ENCODE data around the gene CENPO.

Gene CENPO

DNA sequence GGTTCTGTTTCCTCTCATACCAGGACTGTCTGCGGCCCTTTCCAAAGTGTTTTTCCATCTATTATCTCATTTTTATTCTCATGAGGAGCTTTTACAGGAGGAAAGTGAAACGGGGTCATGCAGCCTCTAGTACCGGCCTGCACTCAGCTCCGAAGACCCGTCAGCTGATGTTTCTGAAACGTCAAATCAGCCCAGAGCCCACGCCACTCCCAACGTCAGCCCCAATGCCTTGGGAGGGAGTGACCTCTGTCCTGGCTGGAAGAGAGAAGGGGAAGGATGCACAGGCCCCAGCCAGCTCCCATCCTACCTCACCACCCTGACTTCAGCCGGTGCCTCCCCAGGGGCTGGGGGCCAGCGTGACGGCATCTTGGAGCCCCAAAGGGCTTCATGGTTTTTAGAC lies 68.3 kb downstream of the CENPO start:
- no peak for TF ChIP-seq SPI1 (IDR thresholded peaks at IDR 0.05; ENCODE audit: low read depth, low read length)
- TF ChIP-seq PAX5 (IDR thresholded peaks at IDR 0.05; ENCODE audit: insufficient read depth, low read length, severe bottlenecking): no peak
- TF ChIP-seq POLR2A (IDR thresholded peaks at IDR 0.05; ENCODE audit: low read depth, low read length): no peak
- no peak for TF ChIP-seq TAF1 (IDR thresholded peaks at IDR 0.05; ENCODE audit: low read depth, low read length)
- no peak for TF ChIP-seq POLR2AphosphoS5 (IDR thresholded peaks at IDR 0.05; ENCODE audit: low read depth, low read length)
- no peak for TF ChIP-seq POU2F2 (IDR thresholded peaks at IDR 0.05; ENCODE audit: low read depth, low read length)
- DNase-seq (ENCODE audit: insufficient read length, low spot score) (no peak), FAIRE-seq (no peak)

GRCh38 chr2:24863641-24864040 lies 70.4 kb downstream of the CENPO start:
- DNase-seq (ENCODE audit: insufficient read length, low spot score): no peak
- FAIRE-seq: no peak
- TF ChIP-seq TAF1 (IDR thresholded peaks at IDR 0.05; ENCODE audit: low read depth, low read length): no peak
- TF ChIP-seq PAX5 (IDR thresholded peaks at IDR 0.05; ENCODE audit: insufficient read depth, low read length, severe bottlenecking): no peak
- no peak for TF ChIP-seq POLR2A (IDR thresholded peaks at IDR 0.05; ENCODE audit: low read depth, low read length)
- TF ChIP-seq POLR2AphosphoS5 (IDR thresholded peaks at IDR 0.05; ENCODE audit: low read depth, low read length): no peak
- TF ChIP-seq SPI1 (IDR thresholded peaks at IDR 0.05; ENCODE audit: low read depth, low read length): no peak
- no peak for TF ChIP-seq POU2F2 (IDR thresholded peaks at IDR 0.05; ENCODE audit: low read depth, low read length)

DNA sequence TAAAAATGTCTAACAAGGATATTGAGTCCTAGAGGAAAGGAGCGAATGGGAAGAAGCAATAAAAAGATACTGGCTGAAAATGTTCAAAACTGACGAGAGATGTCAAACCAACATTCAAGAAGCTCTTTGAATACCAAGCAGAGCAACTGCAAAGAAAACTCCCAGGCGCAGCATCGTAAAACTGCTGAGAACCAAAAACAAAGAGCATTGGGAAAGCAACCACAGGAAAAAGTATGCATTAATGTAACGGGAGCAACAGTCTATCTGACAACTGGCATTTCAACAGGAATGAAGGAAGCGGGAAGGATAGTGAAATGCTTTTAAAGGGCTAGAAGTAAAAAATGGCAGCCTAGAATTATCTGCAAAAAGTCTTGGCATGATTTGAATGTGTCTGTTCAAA lies 73.7 kb downstream of the CENPO start:
- no peak for DNase-seq (ENCODE audit: insufficient read length, low spot score)
- no peak for FAIRE-seq
- TF ChIP-seq TAF1 (IDR thresholded peaks at IDR 0.05; ENCODE audit: low read depth, low read length): no peak
- TF ChIP-seq SPI1 (IDR thresholded peaks at IDR 0.05; ENCODE audit: low read depth, low read length): no peak
- no peak for TF ChIP-seq PAX5 (IDR thresholded peaks at IDR 0.05; ENCODE audit: insufficient read depth, low read length, severe bottlenecking)
- no peak for TF ChIP-seq POLR2AphosphoS5 (IDR thresholded peaks at IDR 0.05; ENCODE audit: low read depth, low read length)
- no peak for TF ChIP-seq POLR2A (IDR thresholded peaks at IDR 0.05; ENCODE audit: low read depth, low read length)
- no peak for TF ChIP-seq POU2F2 (IDR thresholded peaks at IDR 0.05; ENCODE audit: low read depth, low read length)

DNA sequence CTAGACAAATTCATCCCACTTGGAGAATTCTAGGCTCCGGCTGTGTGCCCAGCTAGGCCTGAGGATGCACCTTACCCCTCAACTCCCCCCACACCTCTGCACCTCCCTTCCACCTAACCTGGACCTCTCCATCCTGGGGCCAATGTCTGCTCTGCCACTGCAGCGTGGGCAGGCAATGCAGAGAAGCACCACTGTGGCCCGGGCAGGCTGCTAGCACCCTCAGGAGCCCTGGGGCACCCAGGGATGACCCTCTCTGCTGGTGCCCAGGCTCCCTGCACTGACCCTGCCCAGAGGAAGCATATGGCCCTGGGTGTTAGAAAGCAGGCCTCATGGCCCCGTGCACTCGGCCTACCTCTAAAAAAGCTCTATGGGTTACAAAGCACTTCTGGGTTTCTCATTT lies 77.2 kb downstream of the CENPO start:
- no peak for TF ChIP-seq POLR2AphosphoS5 (IDR thresholded peaks at IDR 0.05; ENCODE audit: low read depth, low read length)
- TF ChIP-seq SPI1 (IDR thresholded peaks at IDR 0.05; ENCODE audit: low read depth, low read length): no peak
- no peak for TF ChIP-seq TAF1 (IDR thresholded peaks at IDR 0.05; ENCODE audit: low read depth, low read length)
- TF ChIP-seq POLR2A (IDR thresholded peaks at IDR 0.05; ENCODE audit: low read depth, low read length): no peak
- TF ChIP-seq POU2F2 (IDR thresholded peaks at IDR 0.05; ENCODE audit: low read depth, low read length): no peak
- no peak for TF ChIP-seq PAX5 (IDR thresholded peaks at IDR 0.05; ENCODE audit: insufficient read depth, low read length, severe bottlenecking)
- no peak for DNase-seq (ENCODE audit: insufficient read length, low spot score)
- FAIRE-seq: no peak

DNA sequence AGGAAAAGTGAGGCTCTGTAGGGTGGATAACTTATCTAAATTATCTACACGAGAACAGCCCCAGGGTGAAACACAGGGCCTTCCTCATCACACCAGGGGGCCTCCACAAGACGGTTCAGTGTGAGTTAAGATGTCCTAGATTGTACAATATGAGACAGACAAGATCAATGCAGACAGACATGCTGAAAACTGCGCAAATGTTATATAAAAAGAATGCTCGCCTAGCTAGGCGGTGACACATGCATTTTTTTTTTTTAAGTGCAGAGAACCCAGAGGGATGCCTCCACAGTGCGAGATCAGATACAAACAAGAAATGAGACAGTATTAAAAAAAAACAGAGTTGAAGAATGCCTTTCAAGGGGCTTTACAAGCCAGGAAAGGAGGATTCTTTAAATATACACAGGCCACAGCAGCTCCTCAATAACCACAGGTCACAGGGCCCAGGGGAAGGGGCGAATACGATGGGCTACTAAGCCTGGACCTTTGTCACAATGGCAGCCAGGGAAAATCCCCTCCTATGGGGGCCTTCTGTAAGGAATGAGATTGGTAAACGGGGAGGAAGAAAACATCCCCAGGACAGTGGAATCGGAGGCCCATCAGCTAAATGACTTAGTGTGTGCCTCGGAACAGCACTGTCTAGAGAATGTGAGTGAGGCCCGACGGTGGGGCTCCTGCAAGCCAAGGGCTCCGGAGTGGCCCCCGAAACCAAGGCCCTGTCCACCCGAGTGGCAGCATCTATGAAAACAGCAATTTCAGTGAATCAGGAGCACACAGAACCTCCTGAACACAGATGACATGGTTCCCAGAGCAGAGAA lies 77.9 kb downstream of the CENPO start:
- no peak for FAIRE-seq
- no peak for DNase-seq (ENCODE audit: insufficient read length, low spot score)

GRCh38 chr2:24871852-24872333 lies 78.7 kb downstream of the CENPO start:
- FAIRE-seq: no peak
- DNase-seq (ENCODE audit: insufficient read length, low spot score): no peak
- TF ChIP-seq PAX5 (IDR thresholded peaks at IDR 0.05; ENCODE audit: insufficient read depth, low read length, severe bottlenecking) (no peak), POLR2A (IDR thresholded peaks at IDR 0.05; ENCODE audit: low read depth, low read length) (no peak), SPI1 (IDR thresholded peaks at IDR 0.05; ENCODE audit: low read depth, low read length) (no peak), POLR2AphosphoS5 (IDR thresholded peaks at IDR 0.05; ENCODE audit: low read depth, low read length) (no peak), POU2F2 (IDR thresholded peaks at IDR 0.05; ENCODE audit: low read depth, low read length) (no peak), TAF1 (IDR thresholded peaks at IDR 0.05; ENCODE audit: low read depth, low read length) (no peak)

More for the DNA sequence above, 77.9 kb downstream of the CENPO start:
- no peak for TF ChIP-seq SPI1 (IDR thresholded peaks at IDR 0.05; ENCODE audit: low read depth, low read length)
- no peak for TF ChIP-seq POLR2AphosphoS5 (IDR thresholded peaks at IDR 0.05; ENCODE audit: low read depth, low read length)
- TF ChIP-seq POLR2A (IDR thresholded peaks at IDR 0.05; ENCODE audit: low read depth, low read length): no peak
- TF ChIP-seq TAF1 (IDR thresholded peaks at IDR 0.05; ENCODE audit: low read depth, low read length): no peak
- no peak for TF ChIP-seq PAX5 (IDR thresholded peaks at IDR 0.05; ENCODE audit: insufficient read depth, low read length, severe bottlenecking)
- TF ChIP-seq POU2F2 (IDR thresholded peaks at IDR 0.05; ENCODE audit: low read depth, low read length): no peak
